Activated CD4-positive, alpha-beta T cell treated with anti-CD3 and anti-CD28 coated beads, Interleukin-2, Interleukin-6, amounts not matched to agents 100 ng/mL and 50 ng/mL, durations not matched to agents 16 hours and 8 hours (primary cell): ENCODE data around the gene ABHD10.
A peak's percentile ranks its signal among the peaks of the same experiment; 100 is the strongest.

Experiments used
- DNase-seq: peaks from one replicate; pipeline ENCODE4 v3.0.0-alpha.2; 2020

ABHD10 gene

GRCh38 chr3:112002096-112002971 lies 23.5 kb downstream of the ABHD10 start:
- DNase-seq = peak; percentile 73

GRCh38 chr3:112003321-112004080 lies 24.7 kb downstream of the ABHD10 start:
- no peak for DNase-seq

GRCh38 chr3:112004187-112004586 lies 25.4 kb downstream of the ABHD10 start:
- no peak for DNase-seq

- DNase-seq = no peak
Measured at GRCh38 chr3:112004669-112005068, 25.8 kb downstream of the ABHD10 start.

- DNase-seq = no peak
Measured at GRCh38 chr3:112005091-112005672, 26.4 kb downstream of the ABHD10 start.

- no peak for DNase-seq
Measured at GRCh38 chr3:112007633-112008032, 28.8 kb downstream of the ABHD10 start.

GRCh38 chr3:112009670-112010069 lies 30.8 kb downstream of the ABHD10 start:
- DNase-seq = no peak

- no peak for DNase-seq
Measured at GRCh38 chr3:112010636-112011035, 31.8 kb downstream of the ABHD10 start.

GRCh38 chr3:112011376-112011940 lies 32.6 kb downstream of the ABHD10 start:
- DNase-seq = no peak

- DNase-seq = no peak
Measured at GRCh38 chr3:112012205-112012992, 33.6 kb downstream of the ABHD10 start.

GRCh38 chr3:112013058-112013783 lies 34.4 kb downstream of the ABHD10 start:
- peak; percentile 78 for DNase-seq

- no peak for DNase-seq
Measured at GRCh38 chr3:112013784-112014143, 34.9 kb downstream of the ABHD10 start.

GRCh38 chr3:112017091-112017490 lies 38.3 kb downstream of the ABHD10 start:
- no peak for DNase-seq

- DNase-seq = no peak
Measured at GRCh38 chr3:112018712-112019111, 39.9 kb downstream of the ABHD10 start.

- DNase-seq = no peak
Measured at GRCh38 chr3:112019716-112020115, 40.9 kb downstream of the ABHD10 start.

GRCh38 chr3:112020674-112021085 lies 41.9 kb downstream of the ABHD10 start:
- no peak for DNase-seq

- no peak for DNase-seq
Measured at GRCh38 chr3:112027142-112027541, 48.3 kb downstream of the ABHD10 start.

- no peak for DNase-seq
Measured at GRCh38 chr3:112027826-112028225, 49.0 kb downstream of the ABHD10 start.

GRCh38 chr3:112030901-112031300 lies 52.1 kb downstream of the ABHD10 start:
- no peak for DNase-seq

- no peak for DNase-seq
Measured at GRCh38 chr3:112032098-112032731, 53.4 kb downstream of the ABHD10 start.

GRCh38 chr3:112034436-112034835 lies 55.6 kb downstream of the ABHD10 start, which contains the start of gene TMPRSS7:
TSS of gene TMPRSS7 (plus strand) at chr3:112034736. CDS start at chr3:112034846, 110 bp downstream.
- DNase-seq = no peak
